Trophoblast cell (in vitro differentiated cells and primary cell): ENCODE measurements around the gene CORO7.

Experiments
- DNase-seq, 2 donors: peaks; one replicate each; pipeline ENCODE4 v3.0.0-alpha.2; 2016
- H2AFZ ChIP-seq: 2 replicates; pipeline ENCODE4 v1.6.1; 2013; ENCODE audit warnings: low read length, moderate library complexity, mild to moderate bottlenecking; ENCODE audit not compliant: insufficient read depth, poor library complexity
- H2AK5ac ChIP-seq: 2 replicates; pipeline ENCODE4 v1.6.1; 2013; ENCODE audit warnings: mild to moderate bottlenecking, low read length
- H2BK120ac ChIP-seq: 2 replicates; pipeline ENCODE4 v1.6.1; 2013; ENCODE audit warnings: low read length, mild to moderate bottlenecking, moderate library complexity; ENCODE audit not compliant: insufficient read depth, poor library complexity
- H2BK12ac ChIP-seq: 2 replicates; pipeline ENCODE4 v1.6.1; 2013; ENCODE audit warnings: mild to moderate bottlenecking, low read length, moderate library complexity
- H2BK5ac ChIP-seq: 2 replicates; pipeline ENCODE4 v1.6.1; 2013; ENCODE audit warnings: low read length, low read depth, moderate library complexity, mild to moderate bottlenecking; ENCODE audit not compliant: poor library complexity
- H3K14ac ChIP-seq: 2 replicates; pipeline ENCODE4 v1.6.1; 2013; ENCODE audit warnings: mild to moderate bottlenecking, low read length
- H3K18ac ChIP-seq: 2 replicates; pipeline ENCODE4 v1.6.1; 2013; ENCODE audit warnings: mild to moderate bottlenecking, low read length
- H3K23ac ChIP-seq: 2 replicates; pipeline ENCODE4 v1.6.1; 2013; ENCODE audit warnings: low read length
- H3K27ac ChIP-seq: 2 replicates; pipeline ENCODE4 v1.5.1; 2013; ENCODE audit warnings: low read depth, mild to moderate bottlenecking, inconsistent platforms, low read length, moderate library complexity
- H3K27me3 ChIP-seq: 2 replicates; pipeline ENCODE4 v1.6.1; 2013; ENCODE audit warnings: inconsistent platforms, mild to moderate bottlenecking, low read length, moderate library complexity; ENCODE audit not compliant: insufficient read depth
- H3K36me3 ChIP-seq, 2 experiments: 1 replicate in 1 of 2; 2 replicates in 1 of 2; pipeline ENCODE4 v1.6.1; 2013; ENCODE audit warnings: low read length in 2 of 2, mild to moderate bottlenecking in 2 of 2, moderate library complexity in 1 of 2; ENCODE audit not compliant: insufficient read depth in 2 of 2, control insufficient read depth in 1 of 2
- H3K4ac ChIP-seq: 2 replicates; pipeline ENCODE4 v1.6.1; 2013; ENCODE audit warnings: low read depth, mild to moderate bottlenecking, low read length, moderate library complexity
- H3K4me1 ChIP-seq, 2 experiments: 1 replicate in 1 of 2; 2 replicates in 1 of 2; pipeline ENCODE4 v1.6.1; 2013; ENCODE audit warnings: low read length in 2 of 2, mild to moderate bottlenecking in 2 of 2, moderate library complexity in 1 of 2; ENCODE audit not compliant: insufficient read depth in 2 of 2, control insufficient read depth in 1 of 2
- H3K4me2 ChIP-seq: 2 replicates; pipeline ENCODE4 v1.6.1; 2013; ENCODE audit warnings: inconsistent platforms, mild to moderate bottlenecking, low read length, moderate library complexity
- H3K4me3 ChIP-seq: 2 replicates; pipeline ENCODE4 v1.5.1; 2013; ENCODE audit warnings: mild to moderate bottlenecking, low read depth, low read length, inconsistent platforms
- H3K79me1 ChIP-seq: one replicate; pipeline ENCODE4 v1.6.1; 2013; ENCODE audit warnings: low read length
- H3K79me2 ChIP-seq: 2 replicates; pipeline ENCODE4 v1.6.1; 2013; ENCODE audit warnings: low read length, mild to moderate bottlenecking; ENCODE audit not compliant: control insufficient read depth, insufficient read depth, poor library complexity
- H3K9ac ChIP-seq: 2 replicates; pipeline ENCODE4 v1.6.1; 2013; ENCODE audit warnings: mild to moderate bottlenecking, low read length
- H3K9me3 ChIP-seq: 2 replicates; pipeline ENCODE4 v1.6.1; 2013; ENCODE audit warnings: low read depth, mild to moderate bottlenecking, control low read depth, inconsistent platforms, low read length; ENCODE audit not compliant: insufficient read depth
- H4K12ac ChIP-seq: 2 replicates; pipeline ENCODE4 v1.6.1; 2013; ENCODE audit warnings: low read depth, mild to moderate bottlenecking, low read length, moderate library complexity
- H4K8ac ChIP-seq: 2 replicates; pipeline ENCODE4 v1.6.1; 2013; ENCODE audit warnings: low read depth, mild to moderate bottlenecking, low read length, moderate library complexity
- H4K91ac ChIP-seq: one replicate; pipeline ENCODE4 v1.6.1; 2013; ENCODE audit warnings: low read depth, mild to moderate bottlenecking, low read length, moderate library complexity
- WGBS: extraction: QIAGEN DNeasy Blood & Tissue Kit; methylation state at CpG from one replicate; pipeline ENCODE4 v1.1.7; 2013; ENCODE audit warnings: missing lambda C conversion rate; ENCODE audit not compliant: insufficient read length, insufficient coverage; ENCODE audit errors: extremely low coverage; 5-methylcytosine and 5-hydroxymethylcytosine counted together

CORO7 gene

GRCh38 chr16:4426021-4426684 is 9.8 kb upstream of the CORO7 start:
- H2AK5ac ChIP-seq, result peak overlapping the region; percentile 42
- H3K23ac ChIP-seq, result no peak overlapping the region
- peak overlapping the region; percentile 96 for H3K4me2 ChIP-seq
- peak overlapping the region; percentile 39 for H2AFZ ChIP-seq
- H4K91ac ChIP-seq, result peak overlapping the region; percentile 17
- peak overlapping the region; percentile 22 for H3K14ac ChIP-seq
- peak overlapping the region; percentile 93 for H3K9ac ChIP-seq
- H3K4ac ChIP-seq, result peak overlapping the region; percentile 18
- peak in 1 of 2 donors; percentile 19 for DNase-seq
- H3K4me1 ChIP-seq, result peaks cover 0 to 3% of the 10 kb centered on the region in 2 experiments
- H3K27ac ChIP-seq, result peak overlapping the region; percentile 16
- peaks cover 4 to 9% of the 10 kb centered on the region in 2 experiments for H3K36me3 ChIP-seq
- H3K79me2 ChIP-seq, result peaks cover 7% of the 10 kb centered on the region
- no peaks in the 10 kb centered on the region for H3K27me3 ChIP-seq
- H3K18ac ChIP-seq, result peak overlapping the region; percentile 11
- peak overlapping the region; percentile 98 for H4K8ac ChIP-seq
- no CpG with 5 or more reads among the region's 31 CpGs for WGBS
- peak overlapping the region; percentile 33 for H4K12ac ChIP-seq
- H2BK120ac ChIP-seq, result peak overlapping the region; percentile 6
- H3K79me1 ChIP-seq, result peaks cover 11% of the 10 kb centered on the region
- H3K4me3 ChIP-seq, result peak overlapping the region; percentile 93
- H3K9me3 ChIP-seq, result no peaks in the 10 kb centered on the region
- H2BK5ac ChIP-seq, result peak overlapping the region; percentile 7
- H2BK12ac ChIP-seq, result no peak overlapping the region

DNA sequence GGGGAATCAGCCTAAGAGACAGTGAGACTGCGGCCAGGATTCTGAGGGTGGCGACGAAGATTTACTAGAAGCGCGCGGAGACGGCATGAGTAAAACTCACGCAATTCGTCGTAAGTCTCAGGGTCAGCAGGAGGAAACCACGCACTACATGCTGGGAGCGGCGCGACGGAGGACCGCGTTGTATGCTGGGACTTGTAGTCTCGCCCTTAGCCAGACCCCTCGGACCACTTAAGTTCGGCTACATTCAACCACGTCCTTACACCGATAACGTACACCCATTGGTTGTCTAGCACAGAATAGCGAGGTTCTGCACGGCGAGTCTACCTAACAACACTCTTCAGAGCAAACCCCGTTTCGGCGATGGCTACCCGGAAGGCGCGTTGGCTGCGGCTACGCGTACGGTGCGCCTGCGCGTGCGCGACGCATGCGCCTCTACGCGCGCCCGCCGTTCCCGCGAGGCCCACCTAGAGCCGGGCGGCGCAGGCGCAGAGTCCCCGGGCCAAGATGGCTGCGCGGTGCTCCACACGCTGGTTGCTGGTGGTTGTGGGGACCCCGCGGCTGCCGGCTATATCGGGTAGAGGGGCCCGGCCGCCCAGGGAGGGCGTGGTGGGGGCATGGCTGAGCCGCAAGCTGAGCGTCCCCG is 9.1 kb upstream of the CORO7 start, which contains the start of gene DNAJA3:
TSS of gene DNAJA3 (plus strand) at position 491 of the 643 bp plus-strand sequence. CDS start at position 505, 14 bp downstream.
- Histone ChIP-seq H2BK5ac (peak within 1 kb of the TSS; percentile 99), H3K27ac (peak within 1 kb of the TSS; percentile 92), H4K12ac (peak within 1 kb of the TSS; percentile 97), H2AK5ac (peak within 1 kb of the TSS; percentile 42), H3K4ac (peak within 1 kb of the TSS; percentile 93), H3K14ac (peak within 1 kb of the TSS; percentile 97), H3K4me1 (peaks cover 0 to 3% of the 10 kb centered on the region in 2 experiments), H3K4me2 (peak within 1 kb of the TSS; percentile 96), H3K36me3 (peaks cover 1 to 7% of the 10 kb centered on the region in 2 experiments), H3K18ac (peak within 1 kb of the TSS; percentile 98), H4K91ac (peak within 1 kb of the TSS; percentile 99), H3K23ac (no peak within 1 kb of the TSS), H2AFZ (peak within 1 kb of the TSS; percentile 94), H2BK12ac (no peak within 1 kb of the TSS), H3K4me3 (peak within 1 kb of the TSS; percentile 93), H3K9ac (peak within 1 kb of the TSS; percentile 93), H3K79me2 (peaks cover 7% of the 10 kb centered on the region), H3K27me3 (no peaks in the 10 kb centered on the region), H3K9me3 (no peaks in the 10 kb centered on the region), H3K79me1 (peaks cover 11% of the 10 kb centered on the region), H4K8ac (peak within 1 kb of the TSS; percentile 98), H2BK120ac (peak within 1 kb of the TSS; percentile 91)
- no CpG with 5 or more reads among the region's 68 CpGs for WGBS
- peak; percentile 93 to 97 for DNase-seq

DNA sequence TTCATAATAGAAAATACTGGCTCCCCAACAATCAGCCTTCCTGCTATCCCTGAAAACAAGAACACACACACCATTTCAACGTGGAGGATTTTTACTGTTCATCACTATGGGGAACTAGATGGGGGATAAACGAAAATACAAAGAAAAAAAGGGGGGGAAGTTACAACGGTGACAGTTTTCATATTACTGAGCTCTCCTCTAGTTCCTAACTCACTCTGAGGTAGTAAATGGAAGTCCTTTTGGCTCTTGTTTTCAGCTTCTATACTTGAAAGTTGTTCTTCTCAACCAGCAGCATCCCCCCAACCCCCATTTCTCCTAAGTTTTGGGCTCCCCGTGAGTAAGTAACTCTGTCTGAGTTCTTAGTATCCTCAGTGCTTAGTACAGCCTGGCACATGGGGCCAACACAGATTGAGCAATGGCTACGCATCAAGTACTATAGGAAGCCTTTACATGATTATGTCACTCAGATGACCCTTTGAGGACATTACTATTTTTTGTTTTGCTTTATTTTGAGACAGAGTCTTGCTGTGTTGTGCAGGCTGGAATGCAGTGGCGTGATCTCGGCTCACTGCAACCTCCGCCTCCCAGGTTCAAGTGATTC is 4.2 kb upstream of the CORO7 start:
- H4K12ac ChIP-seq, result no peak overlapping the region

GRCh38 chr16:4419402-4419959 is 3.1 kb upstream of the CORO7 start:
- H2BK120ac ChIP-seq, result no peak overlapping the region
- H3K23ac ChIP-seq, result no peak overlapping the region
- H3K79me2 ChIP-seq, result peaks cover 4% of the 10 kb centered on the region
- H2AFZ ChIP-seq, result no peak overlapping the region
- H3K27me3 ChIP-seq, result no peaks in the 10 kb centered on the region
- H4K12ac ChIP-seq, result no peak overlapping the region
- no peak overlapping the region for H2AK5ac ChIP-seq
- H3K9ac ChIP-seq, result no peak overlapping the region
- no peak overlapping the region for H2BK12ac ChIP-seq
- H3K79me1 ChIP-seq, result peaks cover 4% of the 10 kb centered on the region
- H4K91ac ChIP-seq, result no peak overlapping the region
- H3K36me3 ChIP-seq, result no peaks in the 10 kb centered on the region
- no peaks in the 10 kb centered on the region for H3K9me3 ChIP-seq
- H4K8ac ChIP-seq, result no peak overlapping the region
- H3K14ac ChIP-seq, result no peak overlapping the region
- peaks cover 0 to 3% of the 10 kb centered on the region in 2 experiments for H3K4me1 ChIP-seq
- H3K27ac ChIP-seq, result no peak overlapping the region
- no peak overlapping the region for H3K4me2 ChIP-seq
- no CpG with 5 or more reads among the region's 7 CpGs for WGBS
- H3K4ac ChIP-seq, result no peak overlapping the region
- no peak overlapping the region for H3K4me3 ChIP-seq
- no peak overlapping the region for H2BK5ac ChIP-seq
- no peak overlapping the region for H3K18ac ChIP-seq
- DNase-seq, result no peak

More for the DNA sequence above, 4.2 kb upstream of the CORO7 start:
- no peak overlapping the region for H3K4me3 ChIP-seq
- peaks cover 12% of the 10 kb centered on the region for H3K79me1 ChIP-seq
- no peak overlapping the region for H3K4ac ChIP-seq
- H3K14ac ChIP-seq, result no peak overlapping the region
- H3K23ac ChIP-seq, result no peak overlapping the region
- no peaks in the 10 kb centered on the region for H3K36me3 ChIP-seq
- H2AFZ ChIP-seq, result no peak overlapping the region
- H4K91ac ChIP-seq, result no peak overlapping the region
- H3K9ac ChIP-seq, result no peak overlapping the region
- no peaks in the 10 kb centered on the region for H3K9me3 ChIP-seq
- H2BK12ac ChIP-seq, result no peak overlapping the region
- H2AK5ac ChIP-seq, result no peak overlapping the region
- peaks cover 0 to under 1% of the 10 kb centered on the region in 2 experiments for H3K4me1 ChIP-seq
- H3K18ac ChIP-seq, result no peak overlapping the region
- H2BK5ac ChIP-seq, result no peak overlapping the region
- H3K4me2 ChIP-seq, result no peak overlapping the region
- no CpG with 5 or more reads among the region's 8 CpGs for WGBS
- no peak overlapping the region for H3K27ac ChIP-seq
- DNase-seq, result no peak
- H4K8ac ChIP-seq, result no peak overlapping the region
- H2BK120ac ChIP-seq, result no peak overlapping the region
- H3K27me3 ChIP-seq, result no peaks in the 10 kb centered on the region
- peaks cover 6% of the 10 kb centered on the region for H3K79me2 ChIP-seq
